Thymus (tissue), 11 donors: ENCODE measurements around the gene ATP11A. TPM values are rescaled to one million over a fixed set of nuclear protein-coding genes. Genes with fewer than 3 reads are reported as not detected.

Experiments used
- DNase-seq, 9 donors: peaks; one replicate each; pipeline ENCODE4 v3.0.0-alpha.2; 2013; ENCODE audit warnings: low spot score in 9 of 9, low read depth in 6 of 9, missing footprints in 1 of 9
- H3K27ac ChIP-seq, 2 donors: one replicate each; pipeline ENCODE4 v1.5.1; 2013; ENCODE audit warnings: control low read depth in 1 of 2, low read depth in 1 of 2, low read length in 1 of 2, mild to moderate bottlenecking in 1 of 2, moderate library complexity in 1 of 2
- H3K27me3 ChIP-seq, 2 donors: one replicate each; pipeline ENCODE4 v1.5.1; 2013; ENCODE audit warnings: low read length in 1 of 2; ENCODE audit not compliant: control insufficient read depth in 2 of 2, insufficient read depth in 1 of 2
- H3K36me3 ChIP-seq, 2 donors: one replicate each; pipeline ENCODE4 v1.5.1; 2013; ENCODE audit warnings: low read length in 1 of 2, mild to moderate bottlenecking in 1 of 2, moderate library complexity in 1 of 2; ENCODE audit not compliant: control insufficient read depth in 2 of 2, insufficient read depth in 2 of 2
- H3K4me1 ChIP-seq, 2 donors: one replicate each; pipeline ENCODE4 v1.5.1; 2013; ENCODE audit warnings: low read length in 2 of 2; ENCODE audit not compliant: control insufficient read depth in 2 of 2, insufficient read depth in 2 of 2
- H3K4me3 ChIP-seq, 2 donors: one replicate each; pipeline ENCODE4 v1.5.1; 2013; ENCODE audit warnings: low read length in 2 of 2, control low read depth in 1 of 2, mild to moderate bottlenecking in 1 of 2
- H3K9me3 ChIP-seq, 2 donors: one replicate each; pipeline ENCODE4 v1.5.1; 2013; ENCODE audit warnings: low read length in 1 of 2, mild to moderate bottlenecking in 1 of 2; ENCODE audit not compliant: control insufficient read depth in 2 of 2, insufficient read depth in 1 of 2
- WGBS: extraction: QIAGEN DNeasy Blood & Tissue Kit; methylation state at CpG from one replicate; pipeline ENCODE4 v1.1.7; 2013; 5-methylcytosine and 5-hydroxymethylcytosine counted together
- polyA plus RNA-seq: library from polyadenylated mRNA; stranded (reverse); fragments of 200-250 nt; gene quantifications from one replicate; pipeline ENCODE4 v1.2.3, GENCODE V29; 2013
- total RNA-seq: library from RNA; stranded (reverse); fragments of 120-200 nt; gene quantifications from one replicate; pipeline ENCODE4 v1.2.4, GENCODE V29; 2013
- donor health status: healthy.

Gene ATP11A
- total and polyA plus RNA-seq, 2 donors, result 7.1 to 7.2 TPM

DNA sequence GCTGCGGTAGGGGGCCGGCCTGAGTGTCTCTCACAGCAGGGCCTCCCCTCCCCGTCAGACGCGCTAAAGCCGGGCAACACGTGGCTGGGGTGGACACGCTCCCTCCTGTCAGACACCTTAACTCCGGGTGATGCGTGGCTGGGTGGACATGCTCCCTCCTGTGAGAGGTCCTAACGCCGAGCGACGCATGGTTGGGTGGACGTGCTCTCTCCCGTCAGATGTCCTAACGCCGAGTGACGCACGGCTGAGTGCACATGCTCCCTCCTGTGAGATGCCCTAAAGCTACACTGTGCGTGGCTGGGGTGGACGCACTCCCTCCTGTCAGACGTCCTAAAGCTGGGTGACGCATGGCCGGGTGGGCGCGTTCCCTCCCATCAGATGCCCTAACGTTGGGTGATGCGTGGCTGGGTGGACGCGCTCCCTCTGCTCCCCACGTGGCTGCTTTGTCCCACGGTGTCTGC lies 153.1 kb downstream of the ATP11A start:
- peaks cover 11 to 19% of the 10 kb centered on the region in 2 donors for H3K36me3 ChIP-seq
- peaks cover 0 to 17% of the 10 kb centered on the region in 2 donors for H3K4me1 ChIP-seq
- H3K4me3 ChIP-seq, result no peak overlapping the region
- H3K9me3 ChIP-seq, result no peaks in the 10 kb centered on the region
- DNase-seq, result no peak
- H3K27ac ChIP-seq, result no peak overlapping the region
- no peaks in the 10 kb centered on the region for H3K27me3 ChIP-seq
- WGBS, result 95% methylated on average over 33 of the region's 33 CpGs

GRCh38 chr13:112843392-112844111 lies 153.7 kb downstream of the ATP11A start:
- no peaks in the 10 kb centered on the region for H3K9me3 ChIP-seq
- WGBS, result 95% methylated on average over 28 of the region's 28 CpGs
- peaks cover 0 to 17% of the 10 kb centered on the region in 2 donors for H3K4me1 ChIP-seq
- H3K36me3 ChIP-seq, result peaks cover 10 to 15% of the 10 kb centered on the region in 2 donors
- H3K27me3 ChIP-seq, result no peaks in the 10 kb centered on the region
- no peak for DNase-seq
- no peak overlapping the region for H3K27ac ChIP-seq
- H3K4me3 ChIP-seq, result no peak overlapping the region

DNA sequence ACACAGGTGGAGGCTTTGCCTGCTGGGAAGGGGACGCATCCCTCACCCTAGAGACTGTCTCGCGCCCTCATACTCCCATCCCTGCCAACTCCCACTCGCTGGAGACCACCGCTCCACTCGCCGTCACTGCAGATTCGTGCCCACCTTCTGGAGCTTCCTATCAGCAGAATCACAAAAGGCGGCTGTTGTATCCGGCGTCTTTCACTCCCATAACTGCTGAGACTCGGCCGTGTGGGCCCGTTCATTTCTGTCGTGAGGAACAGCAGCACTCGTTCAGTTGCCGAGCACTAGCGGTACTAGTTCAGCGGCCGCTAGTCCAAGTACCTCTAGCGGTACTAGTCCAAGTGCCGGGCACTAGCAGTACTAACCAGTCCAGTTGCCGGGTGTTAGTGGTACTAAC lies 154.6 kb downstream of the ATP11A start:
- H3K4me1 ChIP-seq, result peaks cover 0 to 11% of the 10 kb centered on the region in 2 donors
- H3K27me3 ChIP-seq, result no peaks in the 10 kb centered on the region
- no peak for DNase-seq
- no peak overlapping the region for H3K4me3 ChIP-seq
- H3K36me3 ChIP-seq, result peaks cover 8 to 15% of the 10 kb centered on the region in 2 donors
- H3K9me3 ChIP-seq, result no peaks in the 10 kb centered on the region
- H3K27ac ChIP-seq, result no peak overlapping the region
- WGBS, result 91% methylated on average over 23 of the region's 23 CpGs

GRCh38 chr13:112844879-112845278 lies 155.0 kb downstream of the ATP11A start:
- no peak for DNase-seq
- Histone ChIP-seq H3K4me3 (no peak overlapping the region), H3K9me3 (no peaks in the 10 kb centered on the region), H3K27me3 (no peaks in the 10 kb centered on the region), H3K4me1 (peaks cover 0 to 6% of the 10 kb centered on the region in 2 donors), H3K27ac (no peak overlapping the region), H3K36me3 (peaks cover 8 to 15% of the 10 kb centered on the region in 2 donors)
- 98% methylated on average over 9 of the region's 10 CpGs for WGBS

DNA sequence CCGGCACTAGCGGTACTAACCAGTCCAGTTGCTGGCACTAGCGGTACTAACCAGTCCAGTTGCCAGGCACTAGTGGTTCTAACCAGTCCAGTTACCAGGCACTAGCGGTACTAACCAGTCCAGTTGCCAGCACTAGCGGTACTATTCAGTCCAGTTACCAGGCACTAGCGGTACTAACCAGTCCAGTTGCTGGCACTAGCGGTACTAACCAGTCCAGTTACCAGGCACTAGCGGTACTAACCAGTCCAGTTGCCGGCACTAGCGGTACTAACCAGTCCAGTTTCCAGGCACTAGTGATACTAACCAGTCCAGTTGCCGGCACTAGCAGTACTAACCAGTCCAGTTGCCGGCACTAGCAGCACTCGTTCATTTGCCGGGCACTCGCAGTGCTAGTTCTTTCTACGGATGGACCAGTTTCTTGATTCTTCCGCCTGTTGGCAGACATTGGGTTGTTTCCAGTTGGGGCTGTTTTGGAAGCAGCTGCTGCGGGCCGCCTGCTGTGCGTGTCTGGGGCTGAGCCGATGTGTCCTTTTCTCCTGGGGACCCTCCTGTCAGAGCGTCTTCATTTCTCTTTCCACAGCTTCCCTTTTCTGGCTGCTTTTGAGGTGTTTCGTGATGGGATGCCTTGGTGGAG lies 155.8 kb downstream of the ATP11A start:
- Histone ChIP-seq H3K4me1 (peaks cover 0 to 6% of the 10 kb centered on the region in 2 donors), H3K9me3 (no peaks in the 10 kb centered on the region), H3K27me3 (no peaks in the 10 kb centered on the region), H3K36me3 (peaks cover 8 to 15% of the 10 kb centered on the region in 2 donors), H3K27ac (no peak overlapping the region), H3K4me3 (no peak overlapping the region)
- WGBS, result 99% methylated on average over 13 of the region's 23 CpGs
- DNase-seq, result no peak

DNA sequence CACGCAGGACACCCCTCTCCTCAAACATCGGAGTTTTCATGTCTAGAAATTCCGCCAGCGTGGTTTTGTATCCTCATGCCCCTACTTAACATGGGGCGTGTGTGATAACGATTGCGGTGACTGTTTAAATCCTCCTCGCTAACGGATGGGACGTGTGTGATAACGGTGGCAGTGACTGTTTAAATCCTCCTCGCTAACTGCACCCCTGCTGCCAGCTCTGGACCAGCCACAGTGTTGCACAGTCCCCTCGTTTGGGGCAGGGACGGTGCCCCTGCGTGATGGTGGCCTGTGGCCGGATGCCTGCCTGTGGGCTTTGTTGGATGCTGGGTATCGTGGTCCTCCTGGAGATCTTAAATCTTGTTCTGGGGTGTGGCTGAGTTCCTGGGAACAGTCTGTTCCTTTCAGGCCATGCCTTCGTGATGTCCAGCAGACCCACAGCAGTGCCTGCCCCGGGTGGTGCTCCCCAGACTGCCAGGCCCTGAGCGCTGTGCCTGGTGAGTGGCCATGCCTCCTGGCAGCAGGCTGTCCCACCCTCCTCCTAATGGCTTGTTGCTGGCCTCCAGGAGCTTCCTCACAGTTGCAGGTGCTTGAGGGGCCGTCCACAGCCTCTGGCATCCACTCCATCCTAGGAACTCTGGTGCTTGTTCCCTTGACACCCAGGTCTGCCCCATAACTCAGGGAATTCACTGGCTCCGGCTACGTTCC lies 156.7 kb downstream of the ATP11A start:
- Histone ChIP-seq H3K27me3 (no peaks in the 10 kb centered on the region), H3K4me3 (no peak overlapping the region), H3K27ac (no peak overlapping the region), H3K9me3 (no peaks in the 10 kb centered on the region), H3K4me1 (peaks cover 0 to 6% of the 10 kb centered on the region in 2 donors), H3K36me3 (peaks cover 12 to 15% of the 10 kb centered on the region in 2 donors)
- DNase-seq, result no peak
- 95% methylated on average over 23 of the region's 23 CpGs for WGBS

DNA sequence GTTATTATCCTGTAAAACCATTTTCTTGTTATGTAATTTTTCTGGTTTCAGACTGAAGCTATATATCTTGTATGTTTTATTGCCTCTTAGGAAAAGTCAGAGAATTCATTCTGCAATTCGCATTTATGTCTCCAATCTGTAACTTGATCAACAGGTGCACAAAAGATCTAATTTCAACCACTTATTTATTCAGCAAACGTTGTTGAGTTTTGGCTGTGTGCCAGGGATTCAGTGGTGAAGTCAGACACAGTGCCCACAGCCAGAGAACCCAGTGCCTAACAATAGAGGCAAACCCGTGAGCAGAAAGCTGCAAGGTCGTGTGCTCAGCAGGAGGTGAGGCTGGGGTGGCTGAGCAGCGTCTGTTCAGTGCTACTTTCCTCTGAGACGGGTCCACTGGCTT lies 159.7 kb downstream of the ATP11A start:
- Histone ChIP-seq H3K9me3 (no peaks in the 10 kb centered on the region), H3K27me3 (no peaks in the 10 kb centered on the region), H3K4me3 (no peak overlapping the region), H3K27ac (no peak overlapping the region), H3K4me1 (no peaks in the 10 kb centered on the region), H3K36me3 (peaks cover 4 to 14% of the 10 kb centered on the region in 2 donors)
- WGBS, result 82% methylated on average over 6 of the region's 6 CpGs
- no peak for DNase-seq

DNA sequence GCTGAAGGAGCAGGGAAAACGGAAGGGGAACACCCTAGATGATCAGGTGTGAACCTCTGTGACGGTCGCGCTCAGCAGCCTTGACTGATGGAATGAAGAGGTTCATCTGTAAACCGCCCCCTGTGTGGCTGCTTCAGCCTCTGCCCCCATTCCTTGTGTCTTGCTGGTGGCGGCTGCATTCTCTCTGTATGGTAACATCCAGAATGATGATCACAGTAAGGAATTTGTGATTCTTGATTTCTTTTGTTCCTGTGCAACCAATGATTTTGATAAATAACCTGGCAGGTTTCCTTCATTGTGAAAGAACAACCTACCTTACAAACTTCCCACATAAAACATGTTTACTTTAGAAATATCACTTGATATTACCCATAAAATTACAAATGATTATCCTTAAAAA lies 160.4 kb downstream of the ATP11A start:
- Histone ChIP-seq H3K4me3 (no peak overlapping the region), H3K9me3 (no peaks in the 10 kb centered on the region), H3K36me3 (peaks cover 4 to 16% of the 10 kb centered on the region in 2 donors), H3K27me3 (no peaks in the 10 kb centered on the region), H3K27ac (no peak overlapping the region), H3K4me1 (no peaks in the 10 kb centered on the region)
- 96% methylated on average over 6 of the region's 6 CpGs for WGBS
- DNase-seq, result no peak
